ENCODE measurements around the gene TMEM181.
"Not testable (repeated sequence)": the region's sequence is repeated elsewhere in the genome, so short reads cannot be mapped to it uniquely, and the experiment has no call there.

TMEM181 gene, protein sequence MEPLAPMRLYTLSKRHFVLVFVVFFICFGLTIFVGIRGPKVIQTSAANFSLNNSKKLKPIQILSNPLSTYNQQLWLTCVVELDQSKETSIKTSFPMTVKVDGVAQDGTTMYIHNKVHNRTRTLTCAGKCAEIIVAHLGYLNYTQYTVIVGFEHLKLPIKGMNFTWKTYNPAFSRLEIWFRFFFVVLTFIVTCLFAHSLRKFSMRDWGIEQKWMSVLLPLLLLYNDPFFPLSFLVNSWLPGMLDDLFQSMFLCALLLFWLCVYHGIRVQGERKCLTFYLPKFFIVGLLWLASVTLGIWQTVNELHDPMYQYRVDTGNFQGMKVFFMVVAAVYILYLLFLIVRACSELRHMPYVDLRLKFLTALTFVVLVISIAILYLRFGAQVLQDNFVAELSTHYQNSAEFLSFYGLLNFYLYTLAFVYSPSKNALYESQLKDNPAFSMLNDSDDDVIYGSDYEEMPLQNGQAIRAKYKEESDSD

GRCh38 chr6:158559895-158560835, at the start of gene TMEM181:
TSS of gene TMEM181 (plus strand) at chr6:158560091. CDS start at chr6:158560225, 134 bp downstream.
- FAIRE-seq (peak; percentile 73), DNase-seq (ENCODE audit: extremely low spot score, insufficient read length, low read depth) (peak; percentile 75)

DNA sequence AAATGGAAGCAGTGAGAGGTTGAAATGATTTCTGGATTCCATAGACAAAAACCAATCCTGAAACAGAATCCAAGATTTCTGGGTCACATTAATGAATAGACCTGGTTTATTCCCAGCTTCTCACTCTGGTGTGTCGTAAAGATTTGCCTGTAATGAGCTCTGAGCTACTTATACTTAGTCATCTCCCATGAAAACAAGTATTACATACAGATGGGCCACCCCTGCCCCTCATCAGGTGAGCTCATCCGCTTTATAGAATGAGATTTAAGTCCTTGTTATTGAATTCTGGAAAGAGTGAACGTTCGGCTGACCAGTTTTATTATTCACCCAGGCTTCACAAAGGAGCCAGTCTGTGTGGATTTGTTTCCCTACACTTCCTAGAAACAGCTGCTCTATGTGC, 47.1 kb upstream of the TMEM181 start:
- DNase-seq (ENCODE audit: extremely low spot score, insufficient read length, low read depth) (no peak), FAIRE-seq (no peak)

- DNase-seq (ENCODE audit: extremely low spot score, insufficient read length, low read depth) = no peak
These were observed 45.7 kb upstream of the TMEM181 start for GRCh38 chr6:158514176-158514575.

DNA sequence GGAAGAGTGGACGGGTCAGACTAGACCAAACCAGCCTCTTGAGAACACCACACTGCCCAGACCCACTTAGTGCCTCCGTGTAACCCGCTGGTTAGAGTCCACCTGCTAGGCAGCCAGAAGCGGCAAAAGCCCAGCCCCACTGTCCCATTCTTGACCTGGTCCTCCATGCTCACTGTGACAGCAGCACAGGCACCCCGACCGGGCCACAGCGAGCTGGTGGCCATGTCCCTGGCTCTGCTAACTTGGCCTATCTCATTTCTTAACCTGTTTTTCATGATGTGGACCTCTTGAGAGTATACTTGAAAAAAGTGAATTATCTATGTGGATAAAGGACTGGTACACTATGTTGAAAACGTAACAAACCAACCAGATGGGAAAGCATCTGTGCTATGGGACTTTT, 44.9 kb upstream of the TMEM181 start:
- FAIRE-seq (no peak), DNase-seq (ENCODE audit: extremely low spot score, insufficient read length, low read depth) (no peak)

More at GRCh38 chr6:158514176-158514575, 45.7 kb upstream of the TMEM181 start:
- peak; percentile 59 for FAIRE-seq

GRCh38 chr6:158516098-158516497, 43.8 kb upstream of the TMEM181 start:
- FAIRE-seq = no peak

GRCh38 chr6:158517038-158517437, 42.9 kb upstream of the TMEM181 start:
- no peak for DNase-seq (ENCODE audit: extremely low spot score, insufficient read length, low read depth)

More at GRCh38 chr6:158516098-158516497, 43.8 kb upstream of the TMEM181 start:
- DNase-seq (ENCODE audit: extremely low spot score, insufficient read length, low read depth) = no peak

GRCh38 chr6:158517581-158517980, 42.3 kb upstream of the TMEM181 start:
- FAIRE-seq (no peak), DNase-seq (ENCODE audit: extremely low spot score, insufficient read length, low read depth) (no peak)

More at GRCh38 chr6:158517038-158517437, 42.9 kb upstream of the TMEM181 start:
- no peak for FAIRE-seq

GRCh38 chr6:158518191-158519127, 41.4 kb upstream of the TMEM181 start:
- FAIRE-seq (peak; percentile 95), DNase-seq (ENCODE audit: extremely low spot score, insufficient read length, low read depth) (peak; percentile 56)

DNA sequence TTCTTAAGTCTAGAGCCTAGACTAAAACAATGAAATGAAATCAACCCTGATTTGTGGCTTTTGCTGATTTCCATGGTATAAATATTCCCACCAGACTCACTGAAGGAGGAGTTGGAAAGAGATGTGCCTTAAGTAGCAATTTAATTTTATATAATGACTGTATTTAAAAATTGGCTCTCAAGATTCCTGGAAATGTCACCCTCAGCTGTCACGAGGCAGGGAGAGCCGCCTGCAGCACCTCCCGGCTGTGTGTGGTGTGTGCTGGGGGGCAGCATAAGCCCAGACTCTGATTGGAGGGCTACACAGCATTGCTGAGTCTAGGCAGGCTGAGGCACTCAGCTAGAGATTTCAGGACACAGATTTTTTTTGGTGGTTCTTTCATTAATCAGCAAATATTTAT, 40.6 kb upstream of the TMEM181 start:
- FAIRE-seq = no peak
- DNase-seq (ENCODE audit: extremely low spot score, insufficient read length, low read depth) = no peak

DNA sequence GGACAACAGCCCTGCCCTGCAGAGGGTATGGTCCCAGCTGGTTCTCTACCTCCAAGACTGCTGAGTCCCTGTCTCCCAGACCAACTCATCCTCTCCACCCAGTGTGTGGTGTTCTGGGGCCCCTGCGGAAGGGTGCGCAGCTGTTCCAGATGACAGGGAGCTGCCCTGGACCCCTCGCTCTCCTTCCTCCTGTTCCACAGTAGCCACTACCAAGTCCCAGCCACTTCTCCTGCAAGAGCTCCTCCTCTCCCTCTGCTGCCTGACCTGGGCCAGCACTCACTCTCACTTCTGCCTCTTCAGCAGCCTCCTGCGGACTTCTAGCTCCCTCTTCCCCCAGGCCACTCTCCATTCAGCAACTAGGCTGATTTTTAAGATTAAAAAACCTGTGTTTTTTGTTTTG, 40.1 kb upstream of the TMEM181 start:
- no peak for FAIRE-seq
- no peak for DNase-seq (ENCODE audit: extremely low spot score, insufficient read length, low read depth)

DNA sequence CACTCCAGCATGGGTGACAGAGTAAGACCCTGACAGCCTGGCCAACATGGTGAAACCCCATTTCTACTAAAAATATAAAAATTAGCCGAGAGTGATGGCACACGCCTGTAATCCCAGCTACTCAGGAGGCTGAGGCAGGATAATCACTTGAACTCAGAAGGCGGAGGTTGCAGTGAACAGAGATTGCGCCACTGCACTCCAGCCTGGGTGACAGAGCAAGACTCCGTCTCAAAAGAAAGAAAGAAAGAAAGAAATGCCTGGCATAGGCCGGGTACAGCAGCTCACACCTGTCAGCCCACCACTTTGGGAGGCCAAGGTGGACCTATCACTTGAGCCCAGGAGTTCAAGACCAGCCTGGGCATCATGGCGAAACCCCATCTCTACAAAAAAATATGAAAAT, 38.9 kb upstream of the TMEM181 start:
- not testable (repeated sequence) for FAIRE-seq; DNase-seq (ENCODE audit: extremely low spot score, insufficient read length, low read depth)

- DNase-seq (ENCODE audit: extremely low spot score, insufficient read length, low read depth) (no peak), FAIRE-seq (no peak)
These were observed 38.1 kb upstream of the TMEM181 start for GRCh38 chr6:158521759-158522158.

- FAIRE-seq (no peak), DNase-seq (ENCODE audit: extremely low spot score, insufficient read length, low read depth) (no peak)
These were observed 37.3 kb upstream of the TMEM181 start for GRCh38 chr6:158522616-158523015.

DNA sequence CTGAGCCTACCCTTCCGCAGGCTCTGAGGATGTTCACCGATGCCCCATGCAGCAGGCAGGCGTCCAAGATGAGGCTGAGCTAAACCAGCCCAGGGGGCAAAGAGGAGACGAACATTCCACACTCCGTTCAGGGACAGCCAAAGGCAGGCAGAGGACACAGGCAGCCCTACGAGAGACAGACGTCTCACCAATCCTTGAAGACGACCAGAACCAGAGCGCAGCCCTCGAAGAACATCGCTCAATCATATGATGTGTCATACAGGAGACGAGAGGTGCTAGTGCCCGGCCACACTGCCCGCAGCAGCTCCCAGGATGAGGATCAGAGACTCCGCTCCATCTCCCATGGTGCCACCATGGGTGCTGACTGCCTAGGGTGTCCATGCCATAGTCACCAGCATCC, 35.6 kb upstream of the TMEM181 start:
- FAIRE-seq = no peak
- DNase-seq (ENCODE audit: extremely low spot score, insufficient read length, low read depth) = no peak

DNA sequence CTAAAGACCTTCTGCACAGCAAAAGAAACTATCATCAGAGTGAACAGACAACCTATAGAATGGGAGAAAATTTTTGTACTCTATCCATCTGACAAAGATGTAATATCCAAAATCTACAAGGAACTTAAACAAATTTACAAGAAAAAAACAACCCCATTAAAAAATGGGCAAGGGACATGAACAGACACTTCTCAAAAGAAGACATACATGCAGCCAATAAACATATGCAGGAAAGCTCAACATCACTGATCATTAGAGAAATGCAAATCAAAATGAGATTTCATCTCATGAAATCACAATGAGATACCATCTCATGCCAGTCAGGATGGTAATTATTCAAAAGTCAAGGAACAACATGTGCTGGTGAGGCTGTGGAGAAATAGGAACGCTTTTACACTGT, 32.0 kb upstream of the TMEM181 start:
- not testable (repeated sequence) for FAIRE-seq; DNase-seq (ENCODE audit: extremely low spot score, insufficient read length, low read depth)

DNA sequence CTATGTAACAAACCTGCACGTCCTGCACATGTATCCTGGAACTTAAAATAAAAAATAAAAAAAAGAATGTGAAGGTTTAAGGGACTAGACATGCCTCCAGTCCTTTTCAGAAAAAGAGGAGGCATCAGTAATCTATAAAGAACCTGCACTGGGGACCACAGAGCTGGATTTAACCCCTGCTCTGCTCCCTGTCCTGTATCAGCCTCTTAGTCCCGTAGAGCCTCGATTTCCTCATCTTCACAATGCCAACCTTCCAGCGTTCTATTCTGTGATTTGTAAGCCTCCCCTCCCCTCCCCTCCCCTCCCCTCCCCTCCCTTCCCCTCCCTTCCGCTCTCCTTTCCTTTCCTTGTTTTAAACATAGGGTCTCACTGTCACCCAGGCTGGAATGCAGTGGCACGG, 31.1 kb upstream of the TMEM181 start:
- DNase-seq (ENCODE audit: extremely low spot score, insufficient read length, low read depth) (no peak), FAIRE-seq (no peak)

- DNase-seq (ENCODE audit: extremely low spot score, insufficient read length, low read depth) = no peak
- FAIRE-seq = no peak
These were observed 30.3 kb upstream of the TMEM181 start for GRCh38 chr6:158529629-158530028.

- DNase-seq (ENCODE audit: extremely low spot score, insufficient read length, low read depth) = no peak
- FAIRE-seq = no peak
These were observed 28.3 kb upstream of the TMEM181 start for GRCh38 chr6:158531566-158531965.

DNA sequence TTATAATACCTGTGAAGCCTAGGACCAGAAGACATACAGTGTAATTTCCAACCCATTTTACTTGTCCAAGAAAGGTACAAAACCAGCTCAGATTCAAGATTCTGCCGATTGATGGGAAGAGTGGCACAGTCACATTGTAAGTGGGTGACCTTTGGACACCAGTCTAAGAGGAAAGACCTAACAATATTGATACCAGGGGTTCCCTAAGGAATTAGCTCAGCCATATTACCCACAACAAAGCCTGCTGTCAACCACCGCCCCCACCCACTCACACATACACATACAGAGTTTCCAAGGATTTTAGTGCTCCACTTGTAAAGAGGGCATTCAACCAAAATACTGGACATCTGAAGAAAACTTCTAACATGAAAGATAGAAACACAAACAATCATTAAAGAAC, 27.9 kb upstream of the TMEM181 start:
- FAIRE-seq (no peak), DNase-seq (ENCODE audit: extremely low spot score, insufficient read length, low read depth) (no peak)

Measured in GM18507 (cell line).